ENCODE data around the gene USH2A.

USH2A gene

DNA sequence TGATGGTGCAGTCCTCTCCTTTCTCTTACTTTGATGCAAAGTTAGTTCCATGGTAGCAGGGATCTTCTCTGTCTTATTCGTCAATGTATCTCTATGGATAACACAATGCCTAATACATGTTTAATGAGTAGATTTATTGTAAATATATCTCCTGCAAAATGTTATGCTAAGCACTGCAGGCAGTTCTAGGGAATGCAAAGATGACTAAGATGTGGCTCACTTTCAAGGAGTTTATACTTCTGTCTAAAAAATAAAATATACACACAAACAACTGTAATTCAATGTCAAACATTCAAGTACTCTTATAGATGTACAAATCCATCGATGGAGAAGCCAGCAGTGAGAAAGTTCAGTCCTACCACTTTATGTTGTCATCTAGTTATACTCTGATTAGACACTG is 661.8 kb downstream of the USH2A start:
- DNase-seq: no peak

DNA sequence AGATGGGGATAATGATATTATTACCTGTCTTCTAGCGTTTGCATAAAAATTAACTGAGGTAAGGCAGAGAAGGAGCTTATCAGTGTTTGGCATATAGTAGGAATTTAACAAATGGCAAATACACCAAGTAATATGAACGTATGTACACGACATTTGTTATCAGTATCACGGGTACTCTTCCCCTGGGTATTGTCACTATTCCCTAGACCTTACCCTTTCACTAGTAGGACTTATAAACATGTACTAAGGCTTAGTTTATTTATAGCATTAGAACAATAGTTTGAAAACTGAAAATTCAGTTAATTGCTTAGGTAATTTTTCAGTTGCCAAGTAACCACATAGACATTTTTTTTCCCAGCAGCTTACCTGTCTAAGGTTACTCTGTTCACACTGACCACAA is 669.1 kb downstream of the USH2A start:
- DNase-seq: no peak

DNA sequence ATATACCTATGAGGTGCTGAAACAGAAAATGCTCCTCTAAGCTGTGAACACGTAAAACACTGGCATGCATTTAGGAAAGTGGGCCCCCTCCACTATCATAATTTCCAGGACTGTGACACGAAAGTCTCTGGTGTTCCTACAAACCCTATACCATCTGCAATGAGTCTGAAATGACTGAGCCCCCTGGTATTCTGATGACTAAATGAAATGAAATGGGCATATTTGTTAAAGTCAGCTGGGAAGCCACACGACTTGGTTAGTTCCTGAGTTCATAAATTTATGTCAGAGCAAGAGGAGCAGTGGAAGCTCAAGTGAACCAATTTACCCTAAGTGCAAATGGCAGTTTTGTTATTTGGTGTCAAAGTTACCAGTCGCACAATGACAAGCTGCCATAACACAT is 673.8 kb downstream of the USH2A start:
- DNase-seq: no peak

DNA sequence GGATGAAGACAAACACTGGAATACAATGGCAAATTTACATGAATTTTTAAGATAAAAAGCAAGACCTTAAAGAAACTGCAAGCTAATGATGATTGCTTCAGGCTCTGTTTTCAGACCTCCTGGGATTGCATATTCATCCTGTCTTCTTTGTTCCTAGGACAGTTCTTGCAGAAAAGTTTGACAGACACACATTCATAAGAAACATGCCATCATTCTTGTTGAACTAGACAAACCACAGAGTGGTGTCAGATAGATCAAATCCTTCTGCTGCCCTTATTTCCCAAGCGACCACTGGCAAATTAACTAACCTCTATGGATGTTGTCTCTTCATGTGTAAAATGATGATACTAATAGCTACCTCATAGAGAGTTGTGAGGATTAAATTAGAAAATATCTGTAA is 674.8 kb downstream of the USH2A start:
- DNase-seq: no peak

DNA sequence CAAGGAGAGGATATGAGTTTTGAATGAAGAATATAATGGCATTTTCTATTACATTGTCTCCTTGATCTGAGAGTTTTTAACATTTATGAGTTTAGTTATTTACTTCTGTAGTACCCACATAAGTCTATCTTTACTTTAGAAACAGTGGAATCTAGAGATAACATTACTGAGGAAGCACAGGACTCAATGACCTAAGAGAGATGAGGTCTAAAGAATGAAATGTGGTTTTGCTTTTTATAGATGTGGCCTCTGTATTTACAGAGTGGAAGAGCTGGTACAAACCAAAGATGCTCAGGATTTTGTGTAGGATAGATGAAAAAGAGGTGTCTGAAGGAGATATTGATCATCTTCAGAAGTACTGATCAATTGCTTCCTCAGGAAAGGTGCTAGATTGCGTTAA is 678.8 kb downstream of the USH2A start:
- no peak for DNase-seq

DNA sequence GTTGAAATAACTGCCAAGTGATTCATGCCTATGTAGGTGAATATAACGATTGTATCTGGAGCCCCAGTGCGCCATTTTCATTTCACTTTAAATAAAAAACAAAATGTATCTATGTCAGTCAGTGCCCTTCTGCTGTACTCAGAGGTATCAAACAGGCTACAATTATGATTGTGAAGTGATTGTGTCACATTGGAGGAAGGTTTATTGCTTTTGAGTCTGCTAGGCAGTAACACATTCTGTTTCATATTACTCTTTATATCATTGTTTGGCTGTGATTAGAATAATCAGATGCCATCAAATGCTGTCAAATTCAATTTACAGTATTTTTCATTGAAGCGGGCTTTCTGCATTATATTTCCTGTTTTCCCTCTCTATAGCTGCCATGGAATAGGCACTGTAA is 684.2 kb downstream of the USH2A start:
- DNase-seq: no peak

DNA sequence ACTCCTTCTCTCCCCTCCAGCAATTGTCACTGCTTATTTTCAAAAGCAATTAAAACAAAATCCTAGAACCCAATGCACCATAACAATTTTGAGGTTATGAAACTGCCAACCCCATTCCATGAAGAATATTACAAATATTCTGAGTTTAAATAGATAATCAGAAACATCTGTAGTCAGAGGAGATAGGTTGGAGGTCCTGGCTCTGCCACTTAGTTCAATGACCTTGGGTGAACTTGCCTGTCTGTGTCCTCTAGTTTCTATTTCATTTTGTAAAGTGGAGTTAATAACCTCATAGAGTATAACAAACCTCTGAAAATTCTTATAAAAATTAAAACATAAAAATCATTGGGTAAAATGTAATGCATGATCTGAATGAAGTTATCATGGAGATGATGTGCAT is 691.5 kb downstream of the USH2A start:
- no peak for DNase-seq

DNA sequence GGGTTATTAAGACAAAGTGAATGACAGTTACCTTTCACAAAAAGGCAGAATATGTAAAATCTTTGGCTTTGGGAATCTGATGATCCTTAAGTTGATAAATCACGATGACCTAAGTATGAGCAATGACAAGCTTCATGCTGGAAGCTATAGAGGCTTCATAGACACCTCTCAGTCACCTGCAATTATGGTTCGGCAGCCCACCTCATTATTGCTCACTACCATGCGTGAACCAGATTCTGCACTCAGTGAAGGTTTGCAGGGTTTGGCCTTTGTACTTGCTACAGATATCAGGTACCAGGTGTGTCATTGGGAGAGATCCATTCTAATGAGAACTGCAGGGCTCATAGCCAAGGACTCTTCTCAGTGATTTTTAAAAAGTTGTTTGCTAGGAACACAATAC is 692.6 kb downstream of the USH2A start:
- no peak for DNase-seq

DNA sequence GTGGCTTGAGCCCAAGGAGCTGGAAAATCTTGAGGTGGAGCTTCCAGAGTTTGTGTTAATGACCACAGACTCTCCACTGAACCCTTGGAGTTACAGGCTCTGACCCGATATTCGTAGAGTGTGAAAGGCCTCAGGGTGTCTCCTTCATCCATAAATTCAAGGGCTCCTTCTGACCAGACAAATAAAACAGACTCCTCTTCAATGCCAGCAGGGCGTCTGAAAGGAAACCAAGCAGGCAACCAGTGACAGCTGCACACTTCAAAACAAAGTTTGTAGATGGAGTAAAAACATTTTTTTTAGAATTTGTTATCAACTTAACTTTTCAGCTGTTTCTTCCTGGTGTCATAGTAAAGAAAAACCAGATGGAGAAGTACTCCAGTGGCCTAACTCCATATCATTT is 695.1 kb downstream of the USH2A start:
- DNase-seq: no peak

DNA sequence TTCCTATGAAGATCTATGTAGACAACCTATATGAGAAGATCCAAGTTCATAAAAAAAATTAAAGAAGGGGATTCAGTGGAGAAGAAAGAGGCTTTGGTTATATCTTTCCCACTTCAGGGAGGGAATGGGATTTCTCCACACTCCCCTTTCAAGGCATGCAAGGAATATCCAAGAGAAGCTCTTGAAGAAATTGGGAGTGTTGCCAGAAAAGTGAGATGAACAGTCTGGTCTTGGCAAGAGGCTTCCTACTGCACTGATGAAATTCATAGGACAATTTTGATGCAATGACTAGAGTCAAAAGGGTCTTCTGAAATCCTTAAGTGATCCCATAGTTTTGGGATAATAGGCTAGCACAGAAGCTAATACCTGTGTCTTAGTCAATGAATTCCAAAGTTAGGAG is 703.1 kb downstream of the USH2A start:
- no peak for DNase-seq

DNA sequence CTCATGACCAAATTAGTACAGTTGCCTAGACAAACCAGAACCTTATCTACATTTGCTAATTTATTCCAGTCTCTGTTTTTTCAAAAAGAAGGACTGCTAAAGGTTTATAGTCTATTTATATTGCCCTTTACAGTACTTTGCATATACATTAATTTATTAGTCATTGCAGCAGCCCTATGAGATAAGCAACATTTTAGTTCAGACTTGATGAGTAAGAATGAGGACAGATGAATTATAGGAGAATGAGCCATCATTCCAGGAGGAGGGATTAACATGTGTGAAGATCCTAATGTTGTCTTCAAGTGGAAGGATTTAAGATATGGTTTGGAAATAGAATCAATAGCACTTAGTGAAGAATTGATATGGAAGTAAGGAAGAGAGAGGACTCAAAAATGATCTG is 703.7 kb downstream of the USH2A start:
- no peak for DNase-seq

DNA sequence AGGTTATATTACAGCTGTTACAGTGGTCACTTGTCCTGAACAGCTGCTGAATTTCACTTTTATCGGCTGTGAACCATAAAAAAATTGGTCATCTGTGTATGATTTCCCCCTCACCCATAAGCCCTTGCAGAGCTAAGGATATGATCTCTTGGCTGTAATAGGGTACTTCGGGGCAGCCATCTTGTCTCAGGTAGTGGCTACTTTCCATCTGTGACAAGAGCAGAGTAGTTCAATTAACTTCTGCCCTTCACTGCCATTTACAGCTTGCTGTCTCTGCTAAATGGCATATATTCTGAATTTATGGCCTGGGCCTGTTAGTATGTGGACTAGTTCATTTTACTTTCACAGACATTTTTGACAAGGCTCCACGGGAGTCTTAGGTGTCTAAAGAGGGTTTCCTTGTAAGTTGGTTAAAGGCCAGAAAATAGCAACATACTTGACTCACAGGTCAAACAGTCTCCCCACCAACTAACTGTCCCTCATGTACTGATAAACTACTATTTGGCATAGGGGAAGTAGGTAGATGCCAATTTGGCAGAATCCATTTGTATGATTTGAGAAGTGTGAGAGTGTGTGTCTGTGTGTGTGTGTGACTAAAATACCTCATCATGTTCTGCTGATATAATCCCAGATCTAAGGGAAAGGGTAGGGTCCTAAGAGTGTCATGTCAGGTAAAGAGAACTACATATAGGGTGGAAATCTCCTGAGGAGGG is 704.5 kb downstream of the USH2A start:
- no peak for DNase-seq

DNA sequence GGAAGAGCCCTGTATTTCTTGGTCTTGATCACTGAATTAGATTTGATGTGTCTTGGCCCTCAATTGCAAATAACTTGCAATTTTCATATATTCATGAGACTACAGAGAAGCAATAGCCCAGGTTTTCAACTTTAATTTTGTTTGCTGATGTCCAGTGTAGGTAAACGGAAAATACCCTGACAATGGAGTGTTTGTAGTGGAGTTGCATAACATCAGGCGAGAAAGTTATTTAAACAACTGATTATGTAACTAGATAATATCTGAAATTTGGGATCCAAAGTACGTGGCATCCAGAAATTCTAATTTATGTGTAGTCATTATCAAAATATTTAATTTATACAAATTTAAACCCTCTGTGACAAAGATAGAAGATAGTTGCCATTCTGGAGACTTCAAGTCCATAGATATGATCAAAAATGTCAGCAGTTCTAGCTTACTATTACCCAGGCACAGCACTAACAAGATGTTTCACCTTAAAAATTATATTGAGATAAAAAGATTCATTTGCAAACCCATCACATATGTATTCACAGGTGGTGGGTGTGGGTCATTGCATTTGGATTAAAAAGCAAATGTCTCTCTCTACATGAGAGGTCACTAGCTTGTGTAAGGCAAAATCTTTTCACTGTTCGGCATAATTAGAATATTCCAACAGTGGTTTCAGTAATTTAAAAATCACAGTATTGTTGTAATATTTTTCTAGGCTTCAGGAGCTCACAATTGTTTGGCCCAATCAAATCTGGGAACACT is 705.4 kb downstream of the USH2A start:
- no peak for DNase-seq

DNA sequence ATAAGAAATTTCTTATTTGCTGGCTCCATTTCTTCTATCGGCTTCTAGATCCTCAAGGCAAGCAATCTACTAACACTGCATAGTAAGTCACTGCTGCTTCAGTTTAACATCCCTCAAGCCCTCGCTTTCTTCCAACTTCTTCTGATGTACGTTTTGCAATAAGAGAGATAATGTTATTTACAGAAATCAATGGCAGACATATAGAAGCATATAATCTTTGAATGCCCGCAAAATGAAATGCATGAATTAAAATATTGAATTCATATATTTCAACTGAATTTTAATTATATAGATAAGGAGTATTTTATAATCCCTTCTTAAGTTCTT is 712.4 kb downstream of the USH2A start:
- no peak for DNase-seq

DNA sequence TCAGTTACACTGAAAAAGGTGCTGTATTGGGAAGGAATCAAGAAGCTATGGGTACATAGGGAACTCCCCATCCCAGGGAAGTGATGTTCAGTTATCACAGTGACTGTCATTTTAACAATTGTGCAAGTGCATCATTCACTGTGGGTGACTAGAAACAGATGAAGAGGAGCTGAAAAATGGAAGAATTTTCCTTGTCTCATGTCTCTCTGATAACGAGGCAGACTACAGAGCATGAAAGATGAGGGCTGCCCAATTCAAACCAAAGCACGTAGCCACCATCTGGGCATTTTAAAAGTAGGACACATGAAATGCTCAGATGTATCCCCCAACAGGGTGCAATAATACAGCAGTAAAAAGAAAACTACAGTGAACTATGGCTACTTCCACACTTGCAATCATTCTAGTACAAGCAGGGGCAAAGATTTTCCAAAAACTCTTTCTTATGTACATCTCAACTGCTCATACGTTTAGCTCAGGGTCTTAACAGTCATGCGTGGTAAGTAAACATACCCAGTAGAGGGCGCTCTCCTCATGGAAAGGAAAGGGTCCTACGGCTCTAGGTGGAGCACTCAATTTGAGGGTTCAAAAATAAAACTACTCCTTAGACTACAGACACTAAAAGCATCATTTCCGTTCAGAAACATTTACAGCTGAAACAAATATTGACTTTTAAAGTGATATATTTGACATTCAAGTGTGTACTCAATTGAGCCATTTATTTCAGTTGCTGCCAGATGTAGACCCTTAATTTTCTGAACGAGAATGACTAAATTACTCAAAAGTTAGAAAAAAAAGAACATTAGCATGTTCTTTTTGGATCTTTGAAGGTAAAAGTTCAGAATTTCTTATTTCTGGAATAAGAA is 713.0 kb downstream of the USH2A start:
- peak; percentile 29 for DNase-seq

DNA sequence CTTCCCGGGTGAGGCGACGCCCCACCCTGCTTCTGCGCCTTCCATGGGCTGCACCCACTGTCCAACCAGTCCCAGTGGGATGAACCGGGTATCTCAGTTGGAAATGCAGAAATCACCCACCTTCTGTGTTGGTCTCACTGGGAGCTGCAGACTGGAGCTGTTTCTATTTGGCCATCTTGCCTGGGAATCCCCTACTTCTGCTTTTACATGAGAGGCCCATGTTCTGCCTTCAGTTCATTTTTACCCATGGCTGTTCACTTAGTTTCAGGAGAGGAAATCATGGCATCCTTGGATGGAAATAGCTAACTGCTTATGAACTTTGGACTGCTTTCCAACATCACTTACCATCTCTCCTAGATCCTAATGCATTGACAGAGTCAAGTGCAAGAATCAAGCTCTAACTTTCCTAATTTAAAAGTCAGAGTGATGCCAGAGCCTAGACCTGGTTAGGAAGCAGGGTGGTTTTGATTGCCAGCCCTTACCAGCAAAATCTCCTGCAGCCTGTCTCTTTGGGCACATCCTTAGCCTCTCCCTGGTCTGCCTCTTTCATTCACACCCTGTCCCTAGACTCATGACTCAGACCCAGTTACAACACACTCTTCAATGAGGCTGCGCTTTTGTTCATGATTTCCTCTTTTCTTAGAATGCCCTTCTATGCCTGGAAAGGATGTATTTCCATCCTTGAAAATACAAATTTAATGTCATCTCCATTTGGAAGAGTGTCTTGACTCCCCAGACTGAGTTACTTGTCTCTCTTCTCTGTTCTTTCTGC is 719.0 kb downstream of the USH2A start:
- no peak for DNase-seq

DNA sequence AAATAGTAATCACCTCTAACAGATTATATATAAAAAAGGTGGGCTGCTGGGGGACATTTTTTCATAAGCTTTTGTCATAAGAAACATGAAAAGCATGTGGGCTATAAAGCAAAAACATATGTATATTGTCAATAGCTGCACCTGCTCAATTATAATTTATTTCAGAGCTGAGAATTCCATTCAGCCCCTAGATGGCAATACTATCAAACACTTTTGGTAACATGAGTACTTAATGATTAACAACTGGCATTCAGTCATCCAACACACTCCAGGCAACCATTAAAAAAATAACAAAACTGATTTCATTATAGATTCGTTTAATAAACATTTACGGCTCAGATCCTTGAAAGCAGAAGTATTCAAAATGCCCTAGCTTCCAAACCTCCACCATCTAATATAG is 741.0 kb downstream of the USH2A start:
- peak; percentile 38 for DNase-seq

DNA sequence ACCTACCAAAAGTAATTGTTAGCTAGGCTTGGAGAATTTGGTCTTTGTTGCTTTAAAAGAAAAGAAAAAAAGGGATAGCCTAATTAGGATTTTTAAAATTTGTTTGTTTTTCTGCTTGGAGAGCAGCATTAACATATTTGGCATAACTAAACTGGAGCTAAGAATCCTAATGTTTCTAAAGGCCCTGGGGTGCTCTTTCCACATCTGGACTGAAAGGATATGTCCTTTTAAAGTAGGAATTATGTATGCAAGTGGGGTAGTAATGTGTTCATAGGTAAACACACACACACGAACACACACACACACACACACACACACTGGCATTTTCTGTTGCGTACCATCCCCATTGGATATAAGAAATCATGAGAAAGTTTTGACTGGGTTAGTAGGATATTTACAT is 742.2 kb downstream of the USH2A start:
- no peak for DNase-seq

DNA sequence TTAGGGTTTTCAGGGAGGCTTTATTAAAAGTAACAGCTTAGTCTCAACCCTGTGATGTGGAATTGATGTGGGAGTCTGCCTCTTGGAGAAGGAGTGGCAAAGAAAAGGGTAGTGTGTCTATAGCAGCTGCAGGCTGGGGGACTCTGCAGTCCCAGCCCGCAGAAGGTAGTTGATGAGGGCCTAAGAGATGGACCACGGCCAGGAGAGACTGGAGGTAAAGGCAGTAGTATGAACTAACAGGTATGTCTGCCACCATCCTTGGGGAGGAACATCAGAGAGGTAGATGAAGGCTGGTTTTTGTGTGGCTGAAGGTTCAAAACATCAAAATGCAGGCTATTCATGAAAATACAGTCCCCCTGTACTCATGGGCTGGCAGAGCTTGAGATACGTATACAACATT is 744.0 kb downstream of the USH2A start:
- no peak for DNase-seq

DNA sequence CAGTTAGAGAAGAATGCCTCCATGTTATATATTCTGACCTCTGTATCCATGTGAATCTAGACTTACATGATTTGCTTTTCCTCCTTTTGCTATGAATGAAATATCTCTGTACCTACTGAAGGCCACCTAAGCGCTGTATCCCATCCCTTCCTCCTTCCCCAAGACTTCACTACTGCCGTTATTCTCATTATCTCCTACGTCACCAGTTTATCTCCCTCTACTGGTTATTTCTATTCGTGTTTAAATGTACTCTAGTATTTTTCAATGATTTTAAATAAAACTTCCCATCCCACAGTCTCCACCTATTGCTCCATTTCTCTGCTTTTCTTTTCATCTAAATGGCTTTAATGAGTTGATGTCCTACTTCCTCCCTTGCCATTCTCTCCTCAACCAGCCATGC is 746.1 kb downstream of the USH2A start:
- no peak for DNase-seq

DNA sequence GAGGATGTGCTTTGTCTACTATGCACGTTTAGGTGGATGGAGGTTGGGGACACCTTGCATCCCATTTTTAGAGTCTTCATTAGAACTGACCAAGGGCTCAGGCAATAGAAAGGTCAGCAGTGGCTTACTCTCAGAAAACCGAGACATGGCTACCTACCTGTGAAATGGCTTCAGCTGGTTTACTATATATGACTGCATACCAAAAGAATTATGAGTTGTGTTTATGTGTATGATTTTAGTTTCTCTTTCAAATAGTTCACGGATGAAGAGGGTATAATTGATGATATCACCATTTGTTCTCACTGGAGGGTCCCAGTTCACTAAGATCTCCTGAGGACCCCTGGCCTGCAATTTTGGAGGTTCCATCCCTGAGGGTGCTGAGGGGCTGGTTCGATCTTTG is 749.3 kb downstream of the USH2A start:
- no peak for DNase-seq

DNA sequence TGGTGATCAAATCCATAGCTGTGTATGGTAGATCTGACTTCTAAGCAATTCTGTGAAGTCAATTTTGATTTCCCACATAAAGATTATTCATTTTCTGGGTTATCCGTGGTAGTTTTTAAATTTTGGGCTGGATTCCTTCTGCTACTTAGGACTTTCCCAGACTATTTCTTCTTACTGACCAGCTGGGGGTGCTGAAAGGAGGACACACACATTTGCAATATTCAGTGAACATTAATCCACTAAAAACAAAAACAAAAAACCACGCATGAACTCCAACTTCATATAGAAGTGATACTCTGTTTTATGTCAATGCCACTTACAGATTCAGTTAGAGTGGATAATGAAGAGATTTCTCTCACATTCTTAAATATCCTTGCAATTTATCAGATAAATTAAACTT is 750.8 kb downstream of the USH2A start:
- no peak for DNase-seq

DNA sequence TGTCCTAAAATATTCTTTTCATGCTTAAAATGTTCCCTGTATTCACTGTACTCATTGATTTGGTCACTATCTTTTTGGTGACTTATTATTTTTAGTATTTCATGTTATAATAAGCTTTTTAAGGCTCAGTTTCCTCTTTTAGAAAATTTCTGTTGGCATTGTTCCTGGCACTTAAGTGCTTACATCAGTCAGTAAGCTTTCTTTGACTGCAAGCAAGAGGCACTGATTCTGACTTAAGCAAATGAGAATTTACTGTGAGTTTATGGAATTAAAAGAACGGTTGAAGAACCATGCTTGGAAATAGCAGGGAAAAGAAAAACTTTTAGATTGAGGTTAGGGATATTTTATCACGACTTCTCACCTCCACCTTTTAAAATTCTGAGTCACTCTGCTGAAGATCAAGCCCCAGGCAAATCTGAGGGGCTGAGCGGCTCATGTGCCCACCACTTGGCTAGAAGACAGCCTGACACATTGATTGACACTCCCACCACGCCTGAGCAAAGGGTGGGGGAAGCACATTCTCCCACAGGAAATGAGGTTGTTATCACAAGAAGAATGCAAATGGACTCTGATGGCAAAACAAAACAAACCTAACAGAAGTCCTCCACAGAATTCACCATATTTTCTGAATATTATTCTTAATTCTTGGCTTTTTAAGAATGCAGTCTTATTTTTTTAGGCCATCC is 753.3 kb downstream of the USH2A start:
- DNase-seq: no peak

All from NCI-H2171 (cell line).